GM11168 (cell line): ENCODE results near the gene PARP15.

Source experiments
- in situ Hi-C: fragments of 300-500 bp; cut with MboI; formaldehyde crosslinking; loops from one replicate; pipeline ENCODE4 v1.12.0; 2022; ENCODE audit warnings: low sequenced_read_pairs; ENCODE audit not compliant: unreplicated experiment

The PARP15 gene

DNA sequence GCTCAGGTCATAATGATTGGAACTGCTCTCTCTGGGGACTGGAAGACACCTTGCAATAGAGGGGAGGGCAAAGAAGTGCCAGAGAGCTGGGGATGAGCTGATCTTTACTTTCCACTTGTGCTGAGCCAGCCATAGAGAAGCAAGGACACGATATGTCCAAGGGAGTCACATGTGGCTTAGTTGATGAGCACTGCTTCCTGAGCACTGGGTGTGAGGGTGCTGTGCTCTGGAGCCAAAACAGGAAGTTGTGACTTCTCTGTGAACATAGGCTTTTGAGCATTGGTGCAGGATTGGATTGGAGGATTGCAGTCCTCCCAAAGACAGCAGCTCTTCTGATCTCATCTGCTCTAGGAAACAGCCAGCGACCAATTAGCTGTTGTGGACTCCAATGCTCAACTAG is 109.8 kb downstream of the PARP15 start:
- in situ Hi-C loops: no loop called here
